ENCODE results near the gene APOA5. TPM values are rescaled to one million over a fixed set of nuclear protein-coding genes. Genes with fewer than 3 reads are reported as not detected.

APOA5 gene
- total and polyA plus RNA-seq, 2 of the 8 experiments (the other 6 are each of a cell fraction or from before 2014, with no cell fraction given): 0.08 to 0.15 TPM

GRCh38 chr11:116772443-116773202 is 19.1 kb downstream of the APOA5 start, which contains the start of gene BUD13:
Gene BUD13 (minus strand): TSS chr11:116772987. CDS start chr11:116772964, 23 bp downstream.
- Histone ChIP-seq H3K23me2 (ENCODE audit: low read depth, low read length) (peaks cover 8% of the 10 kb centered on the region), H3K4me2 (ENCODE audit: insufficient read depth in 1 of 2, low read depth in 2 of 2, low read length in 2 of 2) (peak within 1 kb of the TSS; percentile 97 to 99), H3K27me3 (replicated peaks in 1 of 4; ENCODE audit: control insufficient read depth in 3 of 4, extremely low read depth in 1 of 4, insufficient read depth in 3 of 4, low read length in 3 of 4) (no peaks in the 10 kb centered on the region), H3K23ac (ENCODE audit: insufficient read length) (no peak within 1 kb of the TSS), H3K4me3 (ENCODE audit: extremely low read depth in 1 of 4, insufficient read depth in 2 of 4, low read depth in 3 of 4, low read length in 4 of 4) (peak within 1 kb of the TSS; percentile 76 to 96 (median 84)), H2BK120ac (replicated peaks; ENCODE audit: low read depth, low read length) (peak within 1 kb of the TSS; percentile 59), H2AK5ac (ENCODE audit: low read depth, low read length) (0 out of 2 replicates have a peak within 1 kb of the TSS, but pooled peaks have one; percentile 10), H3K9me3 (ENCODE audit: insufficient read depth in 2 of 2, low read depth in 1 of 2, low read length in 1 of 2) (no peaks in the 10 kb centered on the region), H3K36me3 (ENCODE audit: control insufficient read depth in 2 of 4, insufficient read depth in 4 of 4, low read length in 3 of 4) (peaks cover 3 to 33% (median 14%) of the 10 kb centered on the region in 4 experiments; a peak in 6 of 8 replicates), H3K14ac (ENCODE audit: insufficient read length) (peak within 1 kb of the TSS; percentile 13), H2BK5ac (ENCODE audit: low read depth, low read length) (peak within 1 kb of the TSS; percentile 76; the same call in 1 of the 2 replicates), H3K56ac (replicated peaks; ENCODE audit: insufficient read length, low read depth, low read length) (peak within 1 kb of the TSS; percentile 94), H4K91ac (replicated peaks; ENCODE audit: insufficient read length, low read length) (peak within 1 kb of the TSS; percentile 38), H3K79me2 (ENCODE audit: control insufficient read depth in 1 of 2, insufficient read depth in 2 of 2, low read length in 2 of 2) (peaks cover 12 to 22% of the 10 kb centered on the region in 2 experiments), H2AFZ (ENCODE audit: low read length) (peak within 1 kb of the TSS; percentile 99), H2BK15ac (ENCODE audit: low read length) (no peak within 1 kb of the TSS), H4K5ac (ENCODE audit: insufficient read length, low read depth, low read length) (peak within 1 kb of the TSS; percentile 99), H3K4ac (replicated peaks; ENCODE audit: insufficient read length, low read depth, low read length) (peak within 1 kb of the TSS; percentile 6), H3K9ac (replicated peaks in 1 of 4; ENCODE audit: extremely low read depth in 1 of 4, low read depth in 3 of 4, low read length in 3 of 4) (peak within 1 kb of the TSS; percentile 82 to 94 (median 91)), H4K20me1 (replicated peaks in 1 of 2; ENCODE audit: control insufficient read depth in 1 of 2, insufficient read depth in 2 of 2, low read length in 2 of 2) (peaks cover 0 to 1% of the 10 kb centered on the region in 2 experiments), H4K8ac (ENCODE audit: extremely low read depth, insufficient read depth, low read length) (peak within 1 kb of the TSS; percentile 94), H2BK12ac (ENCODE audit: low read depth, low read length) (no peak within 1 kb of the TSS), H3K27ac (ENCODE audit: low read depth, low read length) (peak within 1 kb of the TSS; percentile 90), H2BK20ac (ENCODE audit: low read length) (0 out of 2 replicates have a peak within 1 kb of the TSS, but pooled peaks have one; percentile 55), H3K18ac (ENCODE audit: extremely low read depth, low read length) (peak within 1 kb of the TSS; percentile 96), H3K79me1 (ENCODE audit: low read depth, low read length) (no peaks in the 10 kb centered on the region), H3K4me1 (replicated peaks in 1 of 4; ENCODE audit: control insufficient read depth in 3 of 4, insufficient read depth in 4 of 4, low read length in 3 of 4) (peaks cover 0 to 5% (median 3%) of the 10 kb centered on the region in 4 experiments; a peak in 2 of 7 replicates)
- ChIA-PET POLR2A (ENCODE audit: partially characterized antibody) (interaction anchor here (1.1 to 3.6 kb wide), 3 partner anchors 11 to 87 kb away, joined by 4 to 29 read pairs (median 13); partner anchors contain the start of genes APOA5 and ZPR1), CTCF (ENCODE audit: partially characterized antibody) (interaction anchor here (1.0 to 2.3 kb wide), 2 partner anchors 18 to 29 kb away, joined by 3 to 8 read pairs; no protein-coding TSS in a partner anchor)
- 2% methylated on average over 47 of the region's 73 CpGs; no CpG with 5 or more reads in 1 of the 2 experiments for WGBS, 2 experiments (ENCODE audit: extremely low coverage in 1 of 2, insufficient coverage in 1 of 2, insufficient read length in 1 of 2, insufficient replicate concordance in 2 of 2, low coverage in 1 of 2, low lambda C conversion rate in 2 of 2, missing lambda C conversion rate in 1 of 2)
- no peak for FAIRE-seq
- peak; percentile 50 to 96 for DNase-seq (ENCODE audit: low read depth in 1 of 2, low spot score in 2 of 2)
- TF ChIP-seq GABPA (IDR thresholded peaks at IDR 0.05; ENCODE audit: borderline replicate concordance, insufficient read depth, low read length) (no peak; the same call in 1 of the 2 replicates), USF2 (IDR thresholded peaks at IDR 0.05; ENCODE audit: low read length) (no peak), TCF12 (IDR thresholded peaks at IDR 0.05; ENCODE audit: low read depth, low read length) (0 out of 2 replicates have a peak, but pooled peaks have one; percentile 63), ASH2L (IDR thresholded peaks at IDR 0.05; ENCODE audit: low read length) (peak; percentile 99), BRCA1 (IDR thresholded peaks at IDR 0.05; ENCODE audit: low read depth, low read length) (no peak), TEAD4 (IDR thresholded peaks at IDR 0.05; ENCODE audit: low read depth, low read length) (peak; percentile 43; the same call in 1 of the 2 replicates), JUND (IDR thresholded peaks at IDR 0.05; ENCODE audit: low read length) (no peak), FOSL1 (IDR thresholded peaks at IDR 0.05; ENCODE audit: insufficient read depth, low read depth, low read length) (peak; percentile 47; the same call in 1 of the 2 replicates), ATF3 (IDR thresholded peaks at IDR 0.05; ENCODE audit: insufficient read depth, low read depth, low read length) (no peak), CREB1 (IDR thresholded peaks at IDR 0.05) (peak; percentile 68)

Measured in H1 (cell line).